Astrocyte of the cerebellum (primary cell): ENCODE data around the gene ZNF225.
"Not testable (repeated sequence)": the region's sequence is repeated elsewhere in the genome, so short reads cannot be mapped to it uniquely, and the experiment has no call there.

Source experiments
- DNase-seq: peaks from one replicate; pipeline ENCODE4 v3.0.0-alpha.2; 2011; ENCODE audit warnings: low read depth
- H3K4me3 ChIP-seq: 2 replicates; pipeline ENCODE4 v1.5.1; 2011; ENCODE audit warnings: mild to moderate bottlenecking, low read depth, low read length, moderate library complexity
- in situ Hi-C: cut with HindIII; loops from 2 replicates; pipeline ENCODE4 v1.10.0; 2017; ENCODE audit warnings: low sequenced_read_pairs
- TF ChIP-seq, protein P1 (sequence below): IDR thresholded peaks from 2 replicates; pipeline ENCODE4 v1.5.1; 2012; ENCODE audit warnings: low read length, low read depth, moderate library complexity, mild to moderate bottlenecking; ENCODE audit errors: missing control alignments

ZNF225 gene

DNA sequence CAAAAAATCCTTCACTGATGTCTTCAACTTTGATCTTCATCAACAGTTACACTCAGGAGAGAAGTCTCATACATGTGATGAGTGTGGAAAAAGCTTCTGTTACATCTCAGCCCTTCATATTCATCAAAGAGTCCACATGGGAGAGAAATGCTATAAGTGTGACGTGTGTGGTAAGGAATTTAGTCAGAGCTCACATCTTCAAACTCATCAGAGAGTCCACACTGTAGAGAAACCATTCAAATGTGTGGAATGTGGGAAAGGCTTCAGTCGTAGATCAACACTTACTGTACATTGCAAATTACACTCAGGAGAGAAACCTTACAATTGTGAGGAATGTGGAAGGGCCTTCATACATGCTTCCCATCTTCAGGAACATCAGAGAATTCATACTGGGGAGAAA is 43.3 kb downstream of the ZNF225 start:
- TF ChIP-seq, protein P1, sequence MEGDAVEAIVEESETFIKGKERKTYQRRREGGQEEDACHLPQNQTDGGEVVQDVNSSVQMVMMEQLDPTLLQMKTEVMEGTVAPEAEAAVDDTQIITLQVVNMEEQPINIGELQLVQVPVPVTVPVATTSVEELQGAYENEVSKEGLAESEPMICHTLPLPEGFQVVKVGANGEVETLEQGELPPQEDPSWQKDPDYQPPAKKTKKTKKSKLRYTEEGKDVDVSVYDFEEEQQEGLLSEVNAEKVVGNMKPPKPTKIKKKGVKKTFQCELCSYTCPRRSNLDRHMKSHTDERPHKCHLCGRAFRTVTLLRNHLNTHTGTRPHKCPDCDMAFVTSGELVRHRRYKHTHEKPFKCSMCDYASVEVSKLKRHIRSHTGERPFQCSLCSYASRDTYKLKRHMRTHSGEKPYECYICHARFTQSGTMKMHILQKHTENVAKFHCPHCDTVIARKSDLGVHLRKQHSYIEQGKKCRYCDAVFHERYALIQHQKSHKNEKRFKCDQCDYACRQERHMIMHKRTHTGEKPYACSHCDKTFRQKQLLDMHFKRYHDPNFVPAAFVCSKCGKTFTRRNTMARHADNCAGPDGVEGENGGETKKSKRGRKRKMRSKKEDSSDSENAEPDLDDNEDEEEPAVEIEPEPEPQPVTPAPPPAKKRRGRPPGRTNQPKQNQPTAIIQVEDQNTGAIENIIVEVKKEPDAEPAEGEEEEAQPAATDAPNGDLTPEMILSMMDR = no peak
- in situ Hi-C loops = no loop called here
- DNase-seq = no peak
- H3K4me3 ChIP-seq = no peak overlapping the region

DNA sequence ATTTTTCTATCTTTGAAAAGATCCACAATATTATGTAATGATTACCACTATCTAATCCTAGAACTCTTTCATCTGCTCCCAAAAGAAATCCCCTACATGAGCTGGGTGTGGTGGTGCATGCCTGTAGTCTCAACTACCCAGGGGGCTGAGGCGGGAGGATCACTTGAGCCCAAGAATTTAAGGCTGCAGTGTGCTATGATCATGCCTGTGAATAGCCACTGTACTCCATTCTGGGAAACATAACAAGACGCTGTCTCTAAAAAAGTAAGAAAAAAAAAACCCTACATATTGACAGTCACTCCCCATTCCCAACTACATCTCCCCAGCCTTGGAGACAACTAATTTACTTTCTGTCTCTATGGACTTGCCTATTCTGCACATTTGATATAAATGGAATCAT is 50.6 kb downstream of the ZNF225 start:
- in situ Hi-C loops = no loop called here
- no peak overlapping the region for H3K4me3 ChIP-seq
- DNase-seq = no peak
- TF ChIP-seq, protein P1 = no peak

DNA sequence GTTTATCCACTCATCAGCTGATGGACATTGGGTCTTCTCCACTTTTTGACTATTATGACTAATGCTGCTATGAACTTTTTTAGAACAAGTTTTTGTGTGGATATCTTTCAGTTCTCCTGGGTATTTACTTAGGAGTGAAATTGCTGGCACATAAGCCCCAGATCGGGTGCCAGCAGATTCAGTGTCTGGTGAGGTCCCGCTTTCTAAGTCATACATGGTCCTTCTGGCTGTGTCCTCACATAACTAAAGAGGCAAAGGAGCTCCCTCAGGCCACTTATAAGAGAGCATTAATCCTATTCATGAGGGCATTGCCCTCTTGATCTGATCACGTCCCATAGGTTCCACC is 51.1 kb downstream of the ZNF225 start:
- TF ChIP-seq, protein P1 = no peak
- peak overlapping the region; percentile 75 for H3K4me3 ChIP-seq
- no peak for DNase-seq
- in situ Hi-C loops = no loop called here

DNA sequence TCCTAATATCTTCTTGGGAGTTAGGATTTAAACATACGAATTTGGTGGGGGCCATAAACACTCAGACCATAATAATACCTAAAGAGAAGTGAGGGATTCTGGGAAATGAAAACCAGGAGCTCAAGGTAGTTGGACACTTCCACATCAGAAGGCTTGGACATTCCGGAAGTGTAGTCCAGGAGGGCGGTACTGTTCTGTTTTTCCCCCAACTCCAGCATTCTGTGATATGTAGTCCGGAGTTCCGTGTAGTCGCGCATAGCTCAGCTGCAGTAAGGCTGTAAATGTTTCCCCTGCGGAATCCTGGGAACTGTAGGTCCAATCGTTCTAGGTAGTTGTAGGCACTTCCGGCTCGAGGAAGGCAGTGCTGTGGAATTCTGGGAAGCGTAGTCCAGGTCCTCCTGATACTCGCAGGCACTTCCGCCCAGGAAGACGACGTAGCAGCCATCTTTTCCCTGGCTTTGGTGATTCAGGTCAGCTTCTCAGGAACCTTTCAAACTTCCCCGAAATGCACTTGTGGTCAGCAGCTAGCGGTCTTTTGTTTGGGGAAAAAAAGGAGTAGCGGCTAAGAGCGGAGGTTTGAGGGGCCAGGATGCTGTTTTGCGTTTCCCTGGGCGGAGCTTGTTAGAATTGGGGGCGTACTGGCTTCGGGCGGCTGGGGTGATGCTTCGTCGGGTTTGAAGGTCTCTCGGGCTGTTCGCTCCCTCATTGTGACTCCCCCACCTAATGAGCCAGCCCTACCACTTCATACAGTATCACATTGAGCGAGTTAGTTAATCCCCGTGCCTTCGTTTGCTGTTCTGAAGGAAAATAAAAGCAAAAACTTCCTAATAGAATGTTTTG is 51.7 kb downstream of the ZNF225 start, which contains the start of gene ZNF226:
TSS of gene ZNF226 (plus strand) at position 428 of the 840 bp plus-strand sequence. CDS start 4,981 bp downstream, outside the sequence.
- peak within 1 kb of the TSS; percentile 75 for H3K4me3 ChIP-seq
- in situ Hi-C loops = no loop called here
- TF ChIP-seq, protein P1 = no peak
- DNase-seq = peak; percentile 98

DNA sequence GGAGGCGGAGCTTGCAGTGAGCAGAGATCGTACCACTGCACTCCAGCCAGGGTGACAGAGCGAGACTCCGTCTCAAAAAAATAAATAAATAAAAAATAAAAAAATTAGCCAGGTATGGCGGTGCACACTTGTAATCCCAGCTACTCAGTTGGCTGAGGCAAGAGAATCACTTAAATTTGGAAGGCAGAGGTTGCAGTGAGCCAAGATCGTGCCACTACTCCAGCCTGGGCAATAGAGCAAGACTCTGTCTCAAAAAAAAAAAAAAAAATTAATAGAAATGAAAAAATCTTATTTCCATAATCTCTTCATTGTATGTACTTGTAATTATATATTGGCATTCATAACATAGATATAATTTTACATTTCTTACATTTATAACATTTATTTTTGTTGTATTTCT is 57.5 kb downstream of the ZNF225 start:
- in situ Hi-C loops, DNase-seq, H3K4me3 ChIP-seq: not testable (repeated sequence)

DNA sequence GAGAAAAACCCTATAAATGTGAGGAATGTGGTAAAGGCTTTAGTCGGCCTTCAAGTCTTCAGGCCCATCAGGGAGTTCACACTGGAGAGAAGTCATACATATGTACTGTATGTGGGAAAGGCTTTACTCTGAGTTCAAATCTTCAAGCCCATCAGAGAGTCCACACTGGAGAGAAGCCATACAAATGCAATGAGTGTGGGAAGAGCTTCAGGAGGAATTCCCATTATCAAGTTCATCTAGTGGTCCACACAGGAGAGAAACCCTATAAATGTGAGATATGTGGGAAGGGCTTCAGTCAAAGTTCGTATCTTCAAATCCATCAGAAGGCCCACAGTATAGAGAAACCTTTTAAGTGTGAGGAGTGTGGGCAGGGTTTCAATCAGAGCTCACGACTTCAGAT is 63.4 kb downstream of the ZNF225 start:
- no peak overlapping the region for H3K4me3 ChIP-seq
- in situ Hi-C loops = no loop called here
- DNase-seq = no peak
- TF ChIP-seq, protein P1 = no peak

DNA sequence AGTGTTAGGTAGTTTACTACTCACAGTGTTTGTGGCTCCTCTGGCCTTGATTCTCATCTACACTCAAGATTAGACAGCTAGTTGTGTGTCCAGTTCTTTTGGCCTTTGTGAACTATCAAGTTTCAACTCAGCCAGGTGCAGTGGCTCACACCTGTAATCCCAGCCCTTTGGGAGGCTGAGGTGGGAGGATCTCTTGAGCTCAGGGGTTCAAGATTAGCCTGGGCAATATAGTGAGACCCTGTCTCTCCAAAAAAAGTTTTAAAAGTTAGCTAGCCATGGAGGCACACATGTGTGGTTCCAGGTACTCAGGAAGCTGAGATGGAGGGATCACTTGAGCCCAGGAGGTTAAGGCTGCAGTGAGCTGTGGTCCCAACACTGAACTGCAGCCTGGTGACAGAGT is 67.8 kb downstream of the ZNF225 start:
- TF ChIP-seq, protein P1 = no peak
- H3K4me3 ChIP-seq = no peak overlapping the region
- no peak for DNase-seq
- in situ Hi-C loops = no loop called here
